SKM-1 treated with dmso at 0.1 percent for 144 hours (cell line): ENCODE results near the gene IRAK3.
"Not testable (repeated sequence)": the region's sequence is repeated elsewhere in the genome, so short reads cannot be mapped to it uniquely, and the experiment has no call there.

Source experiments
- DNase-seq: peaks from one replicate; lab custom pipeline; 2025; ENCODE audit not compliant: unreplicated experiment; lab: John Stamatoyannopoulos, UW

Gene IRAK3

DNA sequence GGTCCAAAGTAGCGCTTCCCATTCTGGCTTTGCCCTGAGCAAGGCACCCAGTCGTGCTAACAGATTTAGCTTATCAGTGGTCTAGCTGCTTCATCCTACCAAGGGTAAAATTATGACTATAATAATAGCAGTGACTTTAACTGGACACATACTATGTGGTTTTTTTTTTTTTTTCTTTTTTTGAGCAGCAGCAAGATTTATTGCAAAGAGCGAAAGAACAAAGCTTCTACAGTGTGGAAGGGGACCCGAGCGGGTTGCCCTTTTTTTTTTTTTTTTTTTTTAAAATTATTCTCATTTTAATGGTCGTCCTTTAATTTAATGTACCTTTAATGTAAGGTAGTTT is 113.8 kb downstream of the IRAK3 start:
- DNase-seq: no peak

GRCh38 chr12:66303316-66303804 is 114.3 kb downstream of the IRAK3 start:
- DNase-seq: not testable (repeated sequence)
